GM18502 (cell line): Measurements from ENCODE around the gene ZNF81.
"Not testable (repeated sequence)": the region's sequence is repeated elsewhere in the genome, so short reads cannot be mapped to it uniquely, and the experiment has no call there.

ENCODE experiments used
- ATAC-seq: cut with Tn5 transposase; IDR thresholded peaks from one replicate; pipeline ENCODE4 v1.9.1; 2021; ENCODE audit warnings: mild to moderate bottlenecking; ENCODE audit not compliant: unreplicated experiment, poor library complexity

Gene ZNF81

GRCh38 chrX:47840111-47840510, 3.4 kb downstream of the ZNF81 start:
- ATAC-seq: no peak

- ATAC-seq: no peak
Measured at GRCh38 chrX:47843363-47843762, 6.7 kb downstream of the ZNF81 start.

GRCh38 chrX:47844117-47844516, 7.4 kb downstream of the ZNF81 start:
- ATAC-seq: no peak

GRCh38 chrX:47846040-47846439, 9.3 kb downstream of the ZNF81 start:
- ATAC-seq: no peak

GRCh38 chrX:47849778-47850177, 13.1 kb downstream of the ZNF81 start:
- ATAC-seq: no peak

GRCh38 chrX:47850389-47850788, 13.7 kb downstream of the ZNF81 start:
- ATAC-seq: not testable (repeated sequence)

- ATAC-seq: no peak
Measured at GRCh38 chrX:47850901-47851300, 14.2 kb downstream of the ZNF81 start.

- ATAC-seq: no peak
Measured at GRCh38 chrX:47854474-47854873, 17.8 kb downstream of the ZNF81 start.

- no peak for ATAC-seq
Measured at GRCh38 chrX:47859686-47860085, 23.0 kb downstream of the ZNF81 start.

GRCh38 chrX:47862680-47863079, 26.0 kb downstream of the ZNF81 start:
- ATAC-seq: no peak

- no peak for ATAC-seq
Measured at GRCh38 chrX:47863187-47863586, 26.5 kb downstream of the ZNF81 start.

- ATAC-seq: no peak
Measured at GRCh38 chrX:47864300-47864699, 27.6 kb downstream of the ZNF81 start.

- ATAC-seq: no peak
Measured at GRCh38 chrX:47864785-47865184, 28.1 kb downstream of the ZNF81 start.

- no peak for ATAC-seq
Measured at GRCh38 chrX:47873123-47873522, 36.4 kb downstream of the ZNF81 start.

- no peak for ATAC-seq
Measured at GRCh38 chrX:47877327-47877726, 40.6 kb downstream of the ZNF81 start.

GRCh38 chrX:47878198-47878597, 41.5 kb downstream of the ZNF81 start:
- no peak for ATAC-seq

GRCh38 chrX:47879463-47879862, 42.8 kb downstream of the ZNF81 start:
- no peak for ATAC-seq

- ATAC-seq: no peak
Measured at GRCh38 chrX:47880927-47881326, 44.2 kb downstream of the ZNF81 start.

GRCh38 chrX:47885501-47885900, 48.8 kb downstream of the ZNF81 start:
- ATAC-seq: no peak

GRCh38 chrX:47898024-47898423, 61.3 kb downstream of the ZNF81 start:
- no peak for ATAC-seq

GRCh38 chrX:47900833-47901232, 64.1 kb downstream of the ZNF81 start:
- no peak for ATAC-seq

- no peak for ATAC-seq
Measured at GRCh38 chrX:47902161-47902560, 65.5 kb downstream of the ZNF81 start.

- ATAC-seq: no peak
Measured at GRCh38 chrX:47915886-47916493, 79.3 kb downstream of the ZNF81 start.
